ENCODE data around the gene TEX51. TPM values are rescaled to one million over a fixed set of nuclear protein-coding genes. Genes with fewer than 3 reads are reported as not detected.

Gene TEX51
- total RNA-seq, 1 donor from 2014 or later: not detected

DNA sequence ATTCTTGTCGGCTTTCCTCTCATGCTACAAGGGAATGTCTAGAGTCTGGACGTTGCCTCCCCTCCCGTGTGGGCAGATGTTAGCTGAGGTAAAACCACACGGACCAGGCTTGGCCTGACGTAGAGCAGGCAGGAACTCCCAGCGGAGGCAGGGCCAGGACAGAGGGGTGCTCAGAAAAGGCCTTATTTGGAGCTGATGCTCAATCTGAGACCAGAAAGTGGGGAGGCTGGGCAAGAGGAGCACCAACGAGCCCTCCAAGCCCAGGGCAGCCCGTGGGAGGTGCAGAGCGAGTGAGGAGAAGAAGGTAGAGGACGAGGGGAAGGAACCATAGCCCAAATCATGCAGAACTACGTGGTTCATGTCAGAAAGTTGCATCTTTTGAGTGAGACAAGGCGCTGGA is 9.0 kb downstream of the TEX51 start:
- Mint-ChIP-seq H3K27ac (no peak overlapping the region), H3K4me1 (no peaks in the 10 kb centered on the region), H3K9me3 (no peaks in the 10 kb centered on the region), H3K27me3 (peaks cover 2% of the 10 kb centered on the region), H3K4me3 (no peak overlapping the region), H3K36me3 (ENCODE audit: low read depth) (no peaks in the 10 kb centered on the region)
- DNase-seq: no peak
- intact Hi-C loops (cut with micrococcal nuclease): no loop called here

DNA sequence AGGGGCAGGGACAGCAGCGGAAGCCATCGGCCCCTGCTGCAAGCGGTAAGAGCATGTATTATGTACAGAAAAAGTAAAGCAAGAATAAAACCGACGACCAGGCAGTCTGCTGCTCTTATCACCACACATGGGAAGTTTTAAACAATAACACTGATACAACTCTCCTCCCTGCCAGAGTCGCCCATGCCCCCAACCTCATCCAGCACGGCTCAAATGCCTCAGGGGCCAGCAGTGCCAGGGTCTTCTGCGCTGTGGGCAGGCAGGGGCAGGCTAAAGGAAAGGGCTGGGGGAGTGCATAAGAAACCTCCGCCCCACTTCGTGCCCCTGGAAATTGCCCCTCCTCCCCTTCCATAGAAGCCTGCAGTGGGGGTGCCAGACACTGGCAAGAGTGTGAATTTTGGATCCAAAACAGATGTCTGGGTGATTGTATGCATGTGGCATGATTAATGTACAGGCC is 10.1 kb downstream of the TEX51 start:
- H3K9me3 Mint-ChIP-seq: no peaks in the 10 kb centered on the region
- H3K4me3 Mint-ChIP-seq: no peak overlapping the region
- H3K4me1 Mint-ChIP-seq: no peaks in the 10 kb centered on the region
- no peak overlapping the region for H3K27ac Mint-ChIP-seq
- DNase-seq: no peak
- intact Hi-C loops (cut with micrococcal nuclease): no loop called here
- no peaks in the 10 kb centered on the region for H3K36me3 Mint-ChIP-seq (ENCODE audit: low read depth)
- peaks cover 2% of the 10 kb centered on the region for H3K27me3 Mint-ChIP-seq

DNA sequence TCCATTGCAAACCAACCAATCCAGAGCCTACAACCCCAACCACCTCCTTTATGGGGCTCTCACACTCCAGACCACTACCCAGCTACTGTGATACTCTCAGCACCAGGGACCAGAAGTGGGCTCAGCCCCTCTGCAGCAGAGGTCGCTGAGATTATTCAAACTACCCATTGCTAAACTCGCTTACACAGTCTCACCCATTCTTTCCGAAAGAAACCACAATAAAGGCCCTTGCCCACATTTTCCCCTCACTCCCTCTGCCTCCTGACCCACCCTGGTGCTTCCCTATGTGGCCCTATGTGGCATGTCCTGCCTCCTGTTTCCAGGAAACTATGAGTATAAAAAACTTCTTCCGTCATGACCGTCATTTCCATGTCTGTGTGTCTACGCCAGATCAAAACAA is 10.7 kb downstream of the TEX51 start:
- intact Hi-C loops (cut with micrococcal nuclease): no loop called here
- Mint-ChIP-seq H3K4me3 (no peak overlapping the region), H3K36me3 (ENCODE audit: low read depth) (no peaks in the 10 kb centered on the region), H3K4me1 (no peaks in the 10 kb centered on the region), H3K27me3 (peaks cover 2% of the 10 kb centered on the region), H3K27ac (no peak overlapping the region), H3K9me3 (no peaks in the 10 kb centered on the region)
- no peak for DNase-seq

DNA sequence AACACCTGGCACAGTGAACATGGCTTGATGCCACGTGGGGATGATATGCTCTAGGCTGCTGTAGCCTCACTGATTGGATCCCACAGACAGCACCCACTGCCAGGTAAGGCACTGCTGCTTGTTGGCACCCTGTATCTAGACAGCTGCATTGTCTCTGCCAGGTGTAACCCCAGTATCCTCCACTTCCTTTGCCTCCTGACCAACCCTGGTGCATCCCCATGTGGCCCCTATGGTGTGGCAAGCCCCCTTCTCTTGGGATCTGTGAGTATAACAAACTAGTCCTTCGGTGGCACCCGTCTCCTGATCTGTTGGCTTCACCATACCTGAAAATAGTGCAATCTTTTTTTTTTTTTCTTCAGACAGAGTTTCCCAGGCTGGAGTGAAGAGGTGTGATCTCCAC is 11.1 kb downstream of the TEX51 start:
- H3K4me3 Mint-ChIP-seq: no peak overlapping the region
- H3K27ac Mint-ChIP-seq: no peak overlapping the region
- DNase-seq: no peak
- H3K27me3 Mint-ChIP-seq: peaks cover 2% of the 10 kb centered on the region
- intact Hi-C loops (cut with micrococcal nuclease): no loop called here
- H3K9me3 Mint-ChIP-seq: no peaks in the 10 kb centered on the region
- no peaks in the 10 kb centered on the region for H3K36me3 Mint-ChIP-seq (ENCODE audit: low read depth)
- no peaks in the 10 kb centered on the region for H3K4me1 Mint-ChIP-seq

DNA sequence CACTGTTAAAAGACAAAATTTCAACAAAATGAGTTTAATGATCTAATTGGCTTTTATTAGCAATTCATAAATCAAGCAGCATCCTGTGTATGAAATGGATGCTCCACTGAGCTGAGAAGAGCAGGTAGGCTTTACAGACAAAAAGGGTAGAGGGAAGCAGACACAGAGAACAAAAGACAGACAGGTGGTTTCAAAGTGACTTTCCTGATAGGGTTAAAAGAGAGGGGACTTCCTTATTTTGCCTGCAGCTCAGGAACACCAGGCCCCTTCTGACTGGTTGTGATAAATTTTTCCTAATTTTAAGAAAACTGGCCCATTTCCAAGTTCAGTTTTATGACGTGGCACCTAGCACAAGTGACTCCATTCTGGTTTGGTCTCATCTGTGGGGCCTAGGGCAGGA is 11.9 kb downstream of the TEX51 start:
- Mint-ChIP-seq H3K9me3 (no peaks in the 10 kb centered on the region), H3K27ac (no peak overlapping the region), H3K4me3 (no peak overlapping the region), H3K4me1 (no peaks in the 10 kb centered on the region), H3K27me3 (peaks cover under 1% of the 10 kb centered on the region), H3K36me3 (ENCODE audit: low read depth) (no peaks in the 10 kb centered on the region)
- no peak for DNase-seq
- intact Hi-C loops (cut with micrococcal nuclease): no loop called here

DNA sequence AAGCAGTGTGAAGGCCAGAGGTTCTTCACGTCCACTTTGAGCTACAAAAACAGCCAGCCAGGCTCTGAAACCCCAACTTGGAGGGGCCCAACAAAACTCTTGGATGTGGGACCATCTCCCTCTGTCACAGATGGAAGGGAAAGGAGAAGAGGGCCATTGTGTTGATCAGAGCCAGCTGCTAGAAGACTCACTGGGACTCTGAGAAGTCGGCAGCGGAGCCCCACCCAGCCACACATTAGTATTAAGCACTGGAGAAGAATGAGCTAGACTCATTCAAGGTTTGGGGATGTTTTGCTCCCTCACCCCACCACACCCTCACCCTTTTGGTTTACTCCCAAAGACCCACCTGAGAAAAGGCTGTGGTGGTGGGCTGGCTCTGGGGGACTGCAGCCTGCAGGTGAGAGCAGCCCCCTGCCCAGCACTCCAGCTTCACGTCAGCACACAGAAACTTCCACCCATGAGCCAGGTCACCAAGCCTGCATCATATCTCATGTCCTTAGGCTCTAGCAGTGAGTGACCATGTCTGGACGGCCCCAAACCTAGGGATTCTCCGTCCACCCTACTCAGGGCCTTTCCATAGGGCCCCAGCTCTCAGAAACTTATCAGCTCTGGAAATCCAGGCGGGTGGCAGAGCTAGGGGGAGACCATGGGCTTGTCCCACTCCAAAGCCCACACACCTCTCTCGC is 12.6 kb downstream of the TEX51 start:
- intact Hi-C loops (cut with micrococcal nuclease): no loop called here
- H3K27ac Mint-ChIP-seq: no peak overlapping the region
- H3K4me1 Mint-ChIP-seq: no peaks in the 10 kb centered on the region
- no peaks in the 10 kb centered on the region for H3K36me3 Mint-ChIP-seq (ENCODE audit: low read depth)
- H3K4me3 Mint-ChIP-seq: no peak overlapping the region
- H3K27me3 Mint-ChIP-seq: no peaks in the 10 kb centered on the region
- no peaks in the 10 kb centered on the region for H3K9me3 Mint-ChIP-seq
- DNase-seq: no peak

DNA sequence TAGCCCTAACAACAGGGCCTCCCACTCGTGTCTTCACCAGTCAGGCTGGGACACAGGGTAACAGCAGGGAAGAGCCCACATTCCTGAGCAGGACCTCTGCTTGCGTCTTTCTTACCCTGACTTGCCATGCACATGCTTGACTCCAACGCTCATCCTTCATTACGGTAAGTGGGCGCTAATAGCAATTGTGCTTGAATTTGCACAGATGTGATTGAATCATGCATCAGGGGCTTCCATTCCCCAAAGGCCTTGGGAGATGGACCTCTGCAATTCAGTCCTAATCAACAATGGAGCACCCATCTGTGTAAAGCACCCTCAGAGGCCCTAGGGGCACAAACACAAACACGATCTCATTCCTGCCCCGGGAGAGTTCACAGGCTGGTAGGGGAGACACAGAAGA is 13.5 kb downstream of the TEX51 start:
- Mint-ChIP-seq H3K4me3 (no peak overlapping the region), H3K9me3 (no peaks in the 10 kb centered on the region), H3K27ac (no peak overlapping the region), H3K4me1 (no peaks in the 10 kb centered on the region), H3K36me3 (ENCODE audit: low read depth) (no peaks in the 10 kb centered on the region), H3K27me3 (no peaks in the 10 kb centered on the region)
- no peak for DNase-seq
- intact Hi-C loops (cut with micrococcal nuclease): no loop called here

DNA sequence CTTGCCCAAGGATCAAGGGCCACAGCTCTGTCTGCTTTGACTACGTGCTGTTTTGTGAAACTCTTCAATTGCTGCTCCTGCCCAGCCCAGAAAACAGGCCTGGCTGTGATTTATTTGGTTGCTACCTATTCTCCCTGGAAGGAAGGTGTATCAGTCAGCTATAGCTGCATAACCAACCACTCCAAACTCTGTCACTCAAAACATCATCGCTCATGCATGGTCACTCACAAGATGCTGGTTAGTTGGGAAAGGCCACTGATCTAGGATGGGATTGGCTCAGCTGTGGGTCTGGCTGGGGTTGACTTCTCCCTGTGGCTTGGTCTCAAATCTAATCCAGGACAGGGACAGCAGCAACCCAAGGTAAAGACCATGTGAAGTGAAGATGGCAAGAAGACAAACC is 14.6 kb downstream of the TEX51 start:
- no peaks in the 10 kb centered on the region for H3K9me3 Mint-ChIP-seq
- H3K4me1 Mint-ChIP-seq: no peaks in the 10 kb centered on the region
- DNase-seq: no peak
- intact Hi-C loops (cut with micrococcal nuclease): no loop called here
- H3K36me3 Mint-ChIP-seq (ENCODE audit: low read depth): no peaks in the 10 kb centered on the region
- no peak overlapping the region for H3K4me3 Mint-ChIP-seq
- H3K27me3 Mint-ChIP-seq: no peaks in the 10 kb centered on the region
- H3K27ac Mint-ChIP-seq: no peak overlapping the region

DNA sequence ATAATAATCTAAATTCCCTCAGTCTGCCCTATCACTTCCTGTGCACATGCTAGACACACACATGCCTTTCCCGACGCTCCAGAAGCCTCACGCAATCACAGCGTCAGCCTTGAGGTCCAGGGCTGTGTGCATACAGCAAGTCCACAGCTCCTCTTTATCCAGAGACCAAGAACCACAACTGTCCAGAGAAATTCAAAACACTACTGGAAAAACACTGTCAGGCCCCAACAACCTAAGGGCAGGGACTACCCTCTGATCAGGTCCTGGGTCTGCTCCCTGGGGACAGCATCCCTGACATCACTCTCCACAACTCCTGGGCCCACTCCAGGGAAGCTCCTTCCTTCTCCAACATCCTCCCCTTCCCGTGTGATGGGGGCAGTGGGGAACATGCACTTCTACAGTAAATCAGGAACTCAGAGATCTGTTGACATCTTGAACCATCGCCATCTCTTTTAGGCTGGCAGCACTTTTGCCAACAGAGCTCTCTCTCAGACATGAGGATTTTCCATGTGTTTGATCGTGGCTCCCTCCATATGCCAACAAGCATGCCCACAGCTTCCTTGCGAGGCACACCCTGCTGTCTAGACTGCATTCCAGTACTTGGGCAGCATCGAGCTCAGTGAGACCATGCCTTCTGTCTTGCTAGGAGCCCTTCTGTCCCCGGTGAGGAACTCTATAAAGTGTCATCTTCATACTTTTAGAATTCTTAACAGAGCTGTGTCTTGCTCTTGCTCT is 15.4 kb downstream of the TEX51 start:
- intact Hi-C loops (cut with micrococcal nuclease): no loop called here

DNA sequence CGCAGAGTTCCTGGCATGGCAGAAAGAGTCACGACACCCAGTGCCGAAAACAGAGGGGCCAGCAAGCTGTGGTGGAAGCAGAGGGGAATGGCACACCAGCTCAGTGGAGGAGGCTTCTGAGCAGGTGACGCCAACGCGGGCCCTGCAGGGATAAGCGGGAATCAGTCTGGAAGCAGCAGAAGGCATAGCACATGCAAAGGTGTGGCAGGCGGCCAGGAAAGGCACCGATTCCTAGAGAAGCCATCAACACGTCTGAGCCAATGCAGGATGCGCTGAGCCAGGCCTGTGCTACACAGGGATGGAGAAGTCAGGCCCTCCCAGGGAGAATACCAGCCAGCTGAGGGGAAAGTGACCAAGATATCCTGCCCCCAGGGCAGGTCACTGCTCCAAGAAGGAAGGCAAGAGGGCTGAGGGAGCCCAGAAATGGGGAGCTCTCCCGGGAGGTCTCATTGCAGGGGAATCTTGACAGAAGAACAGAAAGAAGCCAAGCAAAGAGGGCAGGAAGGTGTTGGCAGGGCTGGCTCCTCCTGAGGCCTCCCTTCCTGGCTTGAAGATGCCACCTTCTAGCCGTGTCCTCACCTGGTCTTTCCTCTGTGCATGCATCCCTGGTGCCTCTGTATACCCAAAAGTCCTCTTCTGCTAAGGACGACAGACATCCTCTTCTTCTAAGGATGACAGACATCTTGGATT is 16.3 kb downstream of the TEX51 start:
- Mint-ChIP-seq H3K4me1 (no peaks in the 10 kb centered on the region), H3K36me3 (ENCODE audit: low read depth) (no peaks in the 10 kb centered on the region), H3K4me3 (no peak overlapping the region), H3K27me3 (no peaks in the 10 kb centered on the region), H3K27ac (no peak overlapping the region), H3K9me3 (no peaks in the 10 kb centered on the region)
- no peak for DNase-seq
- intact Hi-C loops (cut with micrococcal nuclease): no loop called here

More for the DNA sequence above, 15.4 kb downstream of the TEX51 start:
- no peaks in the 10 kb centered on the region for H3K27me3 Mint-ChIP-seq
- no peak overlapping the region for H3K27ac Mint-ChIP-seq
- H3K4me3 Mint-ChIP-seq: no peak overlapping the region
- H3K9me3 Mint-ChIP-seq: no peaks in the 10 kb centered on the region
- no peaks in the 10 kb centered on the region for H3K4me1 Mint-ChIP-seq
- no peak for DNase-seq
- H3K36me3 Mint-ChIP-seq (ENCODE audit: low read depth): no peaks in the 10 kb centered on the region

DNA sequence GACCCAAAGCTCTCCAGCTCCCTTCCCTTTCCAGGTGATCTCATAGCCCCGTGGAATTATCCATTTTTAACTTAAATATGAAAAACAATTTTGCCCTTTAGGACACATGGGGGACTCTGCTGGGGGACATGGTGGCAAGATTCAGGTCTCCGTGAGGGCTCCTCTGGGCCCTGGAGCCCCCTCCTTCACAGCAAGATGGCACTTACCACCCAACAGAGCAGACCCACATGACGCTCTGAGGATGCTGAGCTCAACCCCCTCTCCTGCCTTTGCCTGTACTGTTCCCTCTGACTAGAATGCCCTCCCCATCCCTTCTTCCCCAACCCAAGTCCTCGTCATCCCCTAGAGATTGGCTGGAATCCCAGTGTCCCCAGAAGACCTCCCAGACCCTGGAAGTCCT is 17.2 kb downstream of the TEX51 start:
- H3K4me3 Mint-ChIP-seq: no peak overlapping the region
- no peaks in the 10 kb centered on the region for H3K9me3 Mint-ChIP-seq
- no peak for DNase-seq
- no peak overlapping the region for H3K27ac Mint-ChIP-seq
- no peaks in the 10 kb centered on the region for H3K27me3 Mint-ChIP-seq
- intact Hi-C loops (cut with micrococcal nuclease): no loop called here
- no peaks in the 10 kb centered on the region for H3K36me3 Mint-ChIP-seq (ENCODE audit: low read depth)
- no peaks in the 10 kb centered on the region for H3K4me1 Mint-ChIP-seq

DNA sequence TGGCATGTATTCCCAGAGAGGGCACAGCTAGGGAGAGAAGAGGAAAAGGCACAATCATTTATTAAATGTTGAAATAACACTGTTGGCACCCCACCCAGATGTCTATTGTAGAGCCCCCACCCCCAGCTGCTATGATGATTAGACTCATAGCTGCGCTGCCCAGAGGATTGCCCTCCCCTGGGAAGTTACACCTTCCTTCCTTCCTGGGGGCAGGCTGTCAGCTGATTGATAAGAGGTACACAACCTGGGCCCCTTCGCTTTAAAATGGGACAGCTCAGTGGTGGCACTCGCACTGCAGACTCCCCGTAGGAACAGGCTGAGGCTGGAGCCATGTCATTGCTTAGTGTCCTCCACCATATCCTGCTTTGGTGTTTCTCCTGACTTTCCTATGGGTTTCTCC is 18.1 kb downstream of the TEX51 start:
- DNase-seq: no peak
- intact Hi-C loops (cut with micrococcal nuclease): no loop called here
- Mint-ChIP-seq H3K4me1 (no peaks in the 10 kb centered on the region), H3K9me3 (no peaks in the 10 kb centered on the region), H3K27me3 (no peaks in the 10 kb centered on the region), H3K36me3 (ENCODE audit: low read depth) (no peaks in the 10 kb centered on the region), H3K4me3 (no peak overlapping the region), H3K27ac (no peak overlapping the region)

DNA sequence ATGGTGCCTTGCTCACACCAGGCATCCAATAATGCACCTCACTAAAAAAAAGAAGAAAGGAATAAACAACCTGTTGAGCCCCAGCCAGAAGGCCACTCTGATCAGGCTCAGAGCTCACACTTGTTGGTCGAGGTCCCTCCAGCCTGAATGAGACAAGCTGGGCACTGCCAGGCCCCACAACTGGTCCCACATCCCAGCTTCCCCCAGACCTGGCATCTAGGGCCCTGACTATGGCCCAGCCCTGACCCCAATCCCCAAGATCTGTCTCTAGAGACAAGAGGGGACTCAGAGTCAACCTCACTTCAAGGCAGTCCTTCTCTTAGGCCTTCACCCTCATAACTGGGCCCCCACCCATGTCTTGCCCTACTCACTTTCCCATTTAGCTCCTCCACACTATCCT is 22.4 kb downstream of the TEX51 start:
- Mint-ChIP-seq H3K36me3 (ENCODE audit: low read depth) (no peaks in the 10 kb centered on the region), H3K4me1 (no peaks in the 10 kb centered on the region), H3K4me3 (no peak overlapping the region), H3K27me3 (peaks cover 2% of the 10 kb centered on the region), H3K9me3 (no peaks in the 10 kb centered on the region), H3K27ac (no peak overlapping the region)
- intact Hi-C loops (cut with micrococcal nuclease): no loop called here
- no peak for DNase-seq

DNA sequence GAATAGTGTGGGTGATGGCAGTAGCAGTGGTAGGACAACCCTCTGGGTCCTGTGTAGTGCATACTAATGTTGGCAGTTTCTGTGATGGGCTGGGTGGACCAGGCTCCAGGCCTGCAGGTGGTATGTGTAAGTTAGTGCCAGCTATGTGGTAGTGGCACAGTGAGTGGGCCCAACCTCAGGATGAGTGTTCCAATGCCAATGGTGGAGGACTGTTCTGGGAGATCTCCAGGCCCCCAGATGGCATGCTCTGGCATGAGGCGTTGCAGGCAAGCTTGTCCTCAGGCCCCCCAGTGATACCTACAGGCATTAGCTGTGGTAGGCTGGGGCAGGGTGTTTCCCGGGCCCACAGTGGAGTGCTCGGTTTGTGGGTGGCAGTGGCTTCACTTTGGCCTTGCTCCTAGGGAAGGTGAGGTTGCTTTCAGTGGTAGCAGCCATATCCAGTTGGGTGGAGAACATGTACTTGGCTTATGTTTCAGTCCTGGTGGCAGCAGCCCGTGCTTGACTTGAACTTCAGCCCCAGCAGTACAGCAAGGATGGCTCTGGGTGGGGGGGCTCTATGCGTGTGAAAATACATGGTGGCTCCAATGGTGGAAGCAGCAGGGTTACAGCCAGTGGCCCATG is 32.4 kb downstream of the TEX51 start:
- Mint-ChIP-seq H3K4me1 (peaks cover 1% of the 10 kb centered on the region), H3K36me3 (ENCODE audit: low read depth) (no peaks in the 10 kb centered on the region), H3K27ac (no peak overlapping the region), H3K27me3 (peaks cover 25% of the 10 kb centered on the region), H3K4me3 (no peak overlapping the region), H3K9me3 (no peaks in the 10 kb centered on the region)
- intact Hi-C loops (cut with micrococcal nuclease): no loop called here
- no peak for DNase-seq
